ENCODE results near the gene FUT8. TPM values are rescaled to one million over a fixed set of nuclear protein-coding genes. Genes with fewer than 3 reads are reported as not detected.

Gene FUT8
- total RNA-seq, 1 experiment from 2014 or later = 11.8 TPM

DNA sequence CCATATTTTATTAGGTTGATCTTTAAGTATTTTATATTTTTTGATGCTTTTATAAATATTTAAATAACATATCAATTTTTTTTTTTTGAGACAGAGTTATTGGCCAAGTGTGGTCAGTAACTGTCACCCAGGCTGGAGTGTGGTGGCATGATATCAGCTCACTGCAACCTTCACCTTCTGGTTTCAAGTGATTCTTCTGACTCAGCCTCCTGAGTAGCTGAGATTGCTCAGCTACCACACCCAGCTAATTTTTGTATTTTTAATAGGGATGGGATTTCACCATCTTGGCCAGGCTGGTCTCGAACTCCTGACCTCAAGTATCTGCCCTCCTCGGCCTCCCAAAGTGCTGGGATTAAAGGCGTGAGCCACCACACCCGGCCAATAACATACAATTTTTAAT lies 71.1 kb downstream of the FUT8 start:
- intact Hi-C loops (cut with micrococcal nuclease) = no loop called here
- no TSS peak for BruUV-seq (replicated peaks)
- DNase-seq (ENCODE audit: unreplicated experiment) = no peak
- H3K27me3 Mint-ChIP-seq (ENCODE audit: insufficient read depth, unreplicated experiment) = no peaks in the 10 kb centered on the region
- no peak overlapping the region for H3K4me3 Mint-ChIP-seq (ENCODE audit: unreplicated experiment)
- H3K27ac Mint-ChIP-seq (ENCODE audit: low read depth, unreplicated experiment) = no peak overlapping the region
- ChIA-PET POLR2A (no interaction called here), CTCF (no interaction called here)
- H3K9me3 Mint-ChIP-seq (ENCODE audit: unreplicated experiment) = no peaks in the 10 kb centered on the region
- H3K4me1 Mint-ChIP-seq (ENCODE audit: insufficient read depth, unreplicated experiment) = no peaks in the 10 kb centered on the region
- H3K36me3 Mint-ChIP-seq (ENCODE audit: insufficient read depth, unreplicated experiment) = no peaks in the 10 kb centered on the region
- TF ChIP-seq, protein P1, sequence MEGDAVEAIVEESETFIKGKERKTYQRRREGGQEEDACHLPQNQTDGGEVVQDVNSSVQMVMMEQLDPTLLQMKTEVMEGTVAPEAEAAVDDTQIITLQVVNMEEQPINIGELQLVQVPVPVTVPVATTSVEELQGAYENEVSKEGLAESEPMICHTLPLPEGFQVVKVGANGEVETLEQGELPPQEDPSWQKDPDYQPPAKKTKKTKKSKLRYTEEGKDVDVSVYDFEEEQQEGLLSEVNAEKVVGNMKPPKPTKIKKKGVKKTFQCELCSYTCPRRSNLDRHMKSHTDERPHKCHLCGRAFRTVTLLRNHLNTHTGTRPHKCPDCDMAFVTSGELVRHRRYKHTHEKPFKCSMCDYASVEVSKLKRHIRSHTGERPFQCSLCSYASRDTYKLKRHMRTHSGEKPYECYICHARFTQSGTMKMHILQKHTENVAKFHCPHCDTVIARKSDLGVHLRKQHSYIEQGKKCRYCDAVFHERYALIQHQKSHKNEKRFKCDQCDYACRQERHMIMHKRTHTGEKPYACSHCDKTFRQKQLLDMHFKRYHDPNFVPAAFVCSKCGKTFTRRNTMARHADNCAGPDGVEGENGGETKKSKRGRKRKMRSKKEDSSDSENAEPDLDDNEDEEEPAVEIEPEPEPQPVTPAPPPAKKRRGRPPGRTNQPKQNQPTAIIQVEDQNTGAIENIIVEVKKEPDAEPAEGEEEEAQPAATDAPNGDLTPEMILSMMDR (IDR thresholded peaks at IDR 0.05; ENCODE audit: unreplicated experiment) = no peak

DNA sequence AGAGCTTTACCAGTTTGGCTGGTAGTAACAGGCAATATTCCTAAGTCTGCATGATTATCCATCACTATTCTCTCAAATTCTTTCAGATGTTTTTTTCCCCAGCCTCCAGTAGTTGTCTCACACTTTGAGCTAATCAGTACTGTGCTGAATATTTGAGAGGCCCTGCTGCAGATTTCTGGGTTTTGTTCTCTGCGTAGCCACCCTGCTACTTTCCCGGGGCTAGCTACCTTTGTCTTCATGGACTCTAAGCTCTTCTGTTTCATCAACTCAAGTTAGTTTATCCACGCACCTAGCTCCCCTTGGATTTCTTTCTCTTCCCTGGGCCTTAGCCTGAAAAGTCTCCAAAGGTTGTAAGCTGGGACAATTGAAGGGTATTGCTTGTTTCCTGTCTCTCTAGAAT lies 73.0 kb downstream of the FUT8 start:
- no peaks in the 10 kb centered on the region for H3K27me3 Mint-ChIP-seq (ENCODE audit: insufficient read depth, unreplicated experiment)
- POLR2A ChIA-PET = interaction anchor here (0.6 kb wide), 1 partner anchor 252 kb away, joined by 3 read pairs; no protein-coding TSS in a partner anchor
- no TSS peak for BruUV-seq (replicated peaks)

DNA sequence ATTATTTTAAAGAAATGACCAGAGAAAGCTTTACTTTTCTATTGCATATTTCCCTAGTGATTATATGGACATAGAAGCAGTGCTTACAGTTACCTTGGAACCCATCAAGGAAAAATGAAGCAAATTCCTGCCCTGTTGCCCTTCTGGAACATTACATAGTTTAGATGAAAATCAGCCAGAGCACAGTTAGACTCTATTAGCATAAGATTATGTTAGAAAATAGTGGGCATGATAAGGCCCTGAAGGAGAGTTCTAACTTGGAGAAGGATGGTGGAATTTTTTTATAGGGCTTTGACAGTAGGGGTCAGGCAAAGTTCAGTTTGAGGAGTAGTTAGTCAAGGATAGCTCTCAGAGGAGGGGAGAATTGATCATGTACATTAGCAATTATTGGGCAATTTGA lies 74.3 kb downstream of the FUT8 start:
- DNase-seq (ENCODE audit: unreplicated experiment) = no peak
- no peaks in the 10 kb centered on the region for H3K9me3 Mint-ChIP-seq (ENCODE audit: unreplicated experiment)
- ChIA-PET POLR2A (no interaction called here), CTCF (interaction anchor here (0.6 kb wide), 1 partner anchor 237 kb away, joined by 5 read pairs; no protein-coding TSS in a partner anchor)
- H3K4me3 Mint-ChIP-seq (ENCODE audit: unreplicated experiment) = no peak overlapping the region
- H3K27ac Mint-ChIP-seq (ENCODE audit: low read depth, unreplicated experiment) = no peak overlapping the region
- no peaks in the 10 kb centered on the region for H3K27me3 Mint-ChIP-seq (ENCODE audit: insufficient read depth, unreplicated experiment)
- no peaks in the 10 kb centered on the region for H3K4me1 Mint-ChIP-seq (ENCODE audit: insufficient read depth, unreplicated experiment)
- intact Hi-C loops (cut with micrococcal nuclease) = no loop called here
- TF ChIP-seq, protein P1 (IDR thresholded peaks at IDR 0.05; ENCODE audit: unreplicated experiment) = no peak
- H3K36me3 Mint-ChIP-seq (ENCODE audit: insufficient read depth, unreplicated experiment) = no peaks in the 10 kb centered on the region
- no TSS peak for BruUV-seq (replicated peaks)

More for the DNA sequence above, 73.0 kb downstream of the FUT8 start:
- Mint-ChIP-seq H3K27ac (ENCODE audit: low read depth, unreplicated experiment) (no peak overlapping the region), H3K4me3 (ENCODE audit: unreplicated experiment) (no peak overlapping the region), H3K4me1 (ENCODE audit: insufficient read depth, unreplicated experiment) (no peaks in the 10 kb centered on the region), H3K36me3 (ENCODE audit: insufficient read depth, unreplicated experiment) (no peaks in the 10 kb centered on the region), H3K9me3 (ENCODE audit: unreplicated experiment) (no peaks in the 10 kb centered on the region)
- CTCF ChIA-PET = interaction anchor here (0.6 to 1.1 kb wide), 3 partner anchors 15 to 340 kb away, joined by 3 read pairs; no protein-coding TSS in a partner anchor
- TF ChIP-seq, protein P1 (IDR thresholded peaks at IDR 0.05; ENCODE audit: unreplicated experiment) = no peak
- no peak for DNase-seq (ENCODE audit: unreplicated experiment)
- intact Hi-C loops (cut with micrococcal nuclease) = no loop called here

DNA sequence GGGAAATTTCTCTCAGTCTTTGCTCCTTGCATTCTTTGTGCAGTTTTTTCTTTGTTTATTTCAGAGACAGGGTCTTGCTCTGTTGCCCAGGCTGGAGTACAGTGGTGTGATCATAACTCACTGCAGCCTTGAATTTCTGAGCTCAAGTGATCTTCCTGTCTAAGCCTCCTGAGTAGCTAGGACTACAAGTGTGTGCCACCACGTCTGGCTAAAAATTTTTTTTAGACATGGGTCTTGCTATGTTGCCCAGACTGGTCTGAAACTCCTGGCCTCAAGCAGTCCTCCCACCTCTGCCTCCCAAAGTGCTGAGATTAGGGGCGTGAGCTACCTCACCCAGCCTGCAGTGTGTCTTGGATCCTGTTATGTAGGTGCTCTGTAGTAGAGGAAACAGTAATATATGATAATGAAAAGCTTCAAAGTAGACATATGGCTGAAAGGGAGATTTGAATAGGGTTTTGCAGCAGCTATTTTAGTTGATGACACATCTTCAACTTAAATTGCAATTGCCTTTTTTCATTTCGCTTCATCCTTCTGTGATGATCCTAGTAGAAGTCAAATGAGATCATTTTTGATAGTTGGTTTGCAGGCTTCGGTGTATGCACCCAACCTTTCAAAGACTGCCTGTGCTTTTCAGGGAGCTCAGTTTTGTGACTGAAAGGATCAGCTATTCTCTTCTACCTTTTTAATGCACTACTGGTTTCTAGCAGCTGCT lies 75.4 kb downstream of the FUT8 start:
- intact Hi-C loops (cut with micrococcal nuclease) = no loop called here
- Mint-ChIP-seq H3K4me3 (ENCODE audit: unreplicated experiment) (no peak overlapping the region), H3K9me3 (ENCODE audit: unreplicated experiment) (no peaks in the 10 kb centered on the region), H3K27me3 (ENCODE audit: insufficient read depth, unreplicated experiment) (no peaks in the 10 kb centered on the region), H3K36me3 (ENCODE audit: insufficient read depth, unreplicated experiment) (no peaks in the 10 kb centered on the region), H3K27ac (ENCODE audit: low read depth, unreplicated experiment) (no peak overlapping the region), H3K4me1 (ENCODE audit: insufficient read depth, unreplicated experiment) (no peaks in the 10 kb centered on the region)
- POLR2A ChIA-PET = no interaction called here
- DNase-seq (ENCODE audit: unreplicated experiment) = no peak
- BruUV-seq (replicated peaks) = no TSS peak
- TF ChIP-seq, protein P1 (IDR thresholded peaks at IDR 0.05; ENCODE audit: unreplicated experiment) = no peak
- CTCF ChIA-PET = interaction anchor here (0.6 to 1.2 kb wide), 4 partner anchors 24 to 385 kb away, joined by 3 to 5 read pairs (median 4); no protein-coding TSS in a partner anchor

All from MCF 10A (cell line).